GM18951 (cell line): Measurements from ENCODE around the gene CFAP73.
"Not testable (repeated sequence)": the region's sequence is repeated elsewhere in the genome, so short reads cannot be mapped to it uniquely, and the experiment has no call there.

ENCODE experiments used
- POLR2A ChIP-seq: IDR thresholded peaks from 4 replicates; pipeline ENCODE4 v1.6.1; 2011; ENCODE audit warnings: mild to moderate bottlenecking; ENCODE audit not compliant: insufficient read length, insufficient read depth; ENCODE audit errors: extremely low read depth
- in situ Hi-C: fragments of 300-500 bp; cut with MboI; formaldehyde crosslinking; loops from one replicate; pipeline ENCODE4 v1.12.0; 2022; ENCODE audit warnings: low sequenced_read_pairs, mixed read lengths, inconsistent platforms; ENCODE audit not compliant: unreplicated experiment

Gene CFAP73

DNA sequence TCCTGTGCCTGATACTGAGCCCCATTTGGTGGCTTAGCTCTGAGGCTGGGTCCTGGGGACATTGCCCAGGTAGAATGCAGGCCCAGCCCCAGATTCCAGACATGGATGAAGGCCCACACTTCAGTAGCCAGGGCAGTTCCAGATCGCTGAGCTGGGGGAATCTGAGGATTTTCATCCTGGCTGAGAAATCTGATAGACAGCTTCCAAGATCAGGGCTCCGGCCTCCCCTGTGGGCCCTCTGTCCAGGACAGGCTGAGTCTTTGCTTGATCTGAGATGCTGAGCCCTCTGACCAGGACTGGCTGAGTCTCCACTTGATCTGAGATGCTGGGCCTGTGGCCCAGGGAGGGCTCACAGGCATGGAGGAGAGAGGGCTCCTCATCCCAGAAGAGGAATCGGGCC is 10.7 kb upstream of the CFAP73 start:
- no peak for TF ChIP-seq POLR2A
- in situ Hi-C loops: no loop called here

DNA sequence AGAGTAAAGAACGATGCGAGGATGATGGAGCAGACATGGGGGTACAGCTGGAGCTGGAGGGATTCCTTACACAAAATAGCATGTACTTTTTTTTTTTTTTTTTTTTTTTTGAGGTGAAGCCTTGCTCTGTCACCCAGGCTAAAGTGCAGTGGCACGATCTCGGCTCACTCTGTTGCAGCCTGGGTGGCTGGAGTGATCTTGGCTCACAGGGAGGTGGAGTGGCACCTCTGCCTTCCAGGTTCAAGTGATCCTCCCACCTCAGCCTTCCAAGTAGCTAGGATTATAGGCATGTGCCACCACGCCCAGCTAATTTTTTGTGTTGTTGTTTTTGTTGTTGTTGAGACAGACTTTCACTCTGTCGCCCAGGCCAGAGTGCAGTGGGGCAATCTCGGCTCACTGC is 8.8 kb upstream of the CFAP73 start:
- no peak for TF ChIP-seq POLR2A
- in situ Hi-C loops: no loop called here

DNA sequence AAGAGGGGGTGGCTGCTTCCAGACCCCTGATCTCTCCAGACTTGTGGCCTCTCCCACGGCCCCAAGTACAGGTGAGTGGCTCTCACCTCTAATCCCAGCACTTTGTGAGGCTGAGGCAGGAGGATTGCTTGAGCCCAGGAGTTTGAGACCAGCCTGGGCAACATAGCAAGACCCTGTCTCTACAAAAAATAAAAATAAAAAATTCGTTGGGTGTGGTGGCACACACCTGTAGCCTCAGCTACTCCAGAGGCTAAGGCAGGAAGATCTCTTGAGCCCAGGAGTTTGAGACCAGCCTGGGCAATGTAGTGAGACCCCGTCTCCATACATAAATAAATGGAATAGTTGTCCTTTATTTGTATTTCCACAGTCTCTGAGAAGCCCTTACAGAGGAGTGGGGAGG is 7.8 kb upstream of the CFAP73 start:
- in situ Hi-C loops: not testable (repeated sequence)

DNA sequence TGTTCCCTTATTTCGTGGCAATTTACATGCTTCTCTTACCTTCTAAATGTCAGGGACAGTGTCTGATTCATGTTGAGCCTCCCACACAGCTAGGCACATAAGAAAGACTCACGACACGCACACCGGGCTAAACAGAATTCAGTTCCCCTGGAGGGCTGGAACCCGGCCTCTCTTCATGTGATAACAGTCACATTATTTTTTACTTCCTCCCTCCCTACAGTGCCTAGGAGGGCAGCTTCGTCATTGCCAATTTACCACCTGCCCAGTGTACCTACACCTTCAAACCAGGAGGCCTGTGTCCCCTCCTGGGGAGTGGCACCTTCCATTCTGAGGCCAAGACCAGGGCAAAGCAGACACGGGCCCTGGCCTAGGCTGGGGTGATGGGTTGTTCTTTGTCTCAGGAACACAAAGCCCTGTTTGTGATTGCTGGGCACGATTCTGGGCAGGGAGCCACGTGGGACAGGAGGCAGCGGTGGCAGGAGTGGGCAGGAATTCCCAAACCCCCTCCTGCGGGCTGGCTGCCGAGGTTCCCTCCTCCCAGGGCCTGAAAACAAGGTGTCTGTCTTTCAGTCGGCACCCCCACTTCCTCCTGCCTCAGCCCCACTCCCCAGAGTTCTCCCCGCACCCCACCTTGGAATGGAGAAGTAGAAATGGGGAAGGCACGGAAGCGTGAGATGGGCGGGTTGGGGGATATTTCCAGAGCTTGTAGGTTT is 7.2 kb upstream of the CFAP73 start:
- in situ Hi-C loops: no loop called here
- no peak for TF ChIP-seq POLR2A

GRCh38 chr12:113142886-113143332 is 6.6 kb upstream of the CFAP73 start:
- no peak for TF ChIP-seq POLR2A
- in situ Hi-C loops: no loop called here

- no peak for TF ChIP-seq POLR2A
- in situ Hi-C loops: no loop called here
These were observed 5.6 kb upstream of the CFAP73 start for GRCh38 chr12:113143959-113144358.

DNA sequence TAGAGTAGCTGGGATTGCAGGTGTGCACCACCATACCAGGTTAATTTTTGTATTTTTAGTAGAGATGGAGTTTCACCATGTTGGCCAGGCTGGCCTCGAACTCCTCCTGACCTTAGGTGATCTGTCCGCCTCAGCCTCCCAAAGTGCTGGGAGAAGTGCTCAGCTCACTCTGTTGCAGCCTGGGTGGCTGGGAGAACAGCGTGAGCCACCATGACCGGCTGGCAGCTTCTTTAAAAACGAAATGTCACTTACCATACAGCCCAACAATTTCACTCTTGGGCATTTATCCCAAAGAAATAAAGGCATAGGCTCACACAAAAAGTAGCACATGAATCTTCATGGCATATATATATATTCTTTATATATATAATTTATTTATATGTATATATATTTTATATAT is 4.7 kb upstream of the CFAP73 start:
- in situ Hi-C loops: no loop called here
- no peak for TF ChIP-seq POLR2A

- in situ Hi-C loops: no loop called here
- no peak for TF ChIP-seq POLR2A
These were observed 3.6 kb upstream of the CFAP73 start for GRCh38 chr12:113145720-113146551.

- in situ Hi-C loops: no loop called here
- no peak for TF ChIP-seq POLR2A
These were observed 2.5 kb upstream of the CFAP73 start for GRCh38 chr12:113146999-113147398.

- no peak for TF ChIP-seq POLR2A
- in situ Hi-C loops: no loop called here
These were observed 2.1 kb downstream of the CFAP73 start for GRCh38 chr12:113151655-113152054.

GRCh38 chr12:113152196-113152834 is 2.8 kb downstream of the CFAP73 start:
- in situ Hi-C loops: no loop called here

GRCh38 chr12:113152835-113153814 is 3.6 kb downstream of the CFAP73 start:
- in situ Hi-C loops: no loop called here
- TF ChIP-seq POLR2A: no peak

More at GRCh38 chr12:113152196-113152834, 2.8 kb downstream of the CFAP73 start:
- no peak for TF ChIP-seq POLR2A

DNA sequence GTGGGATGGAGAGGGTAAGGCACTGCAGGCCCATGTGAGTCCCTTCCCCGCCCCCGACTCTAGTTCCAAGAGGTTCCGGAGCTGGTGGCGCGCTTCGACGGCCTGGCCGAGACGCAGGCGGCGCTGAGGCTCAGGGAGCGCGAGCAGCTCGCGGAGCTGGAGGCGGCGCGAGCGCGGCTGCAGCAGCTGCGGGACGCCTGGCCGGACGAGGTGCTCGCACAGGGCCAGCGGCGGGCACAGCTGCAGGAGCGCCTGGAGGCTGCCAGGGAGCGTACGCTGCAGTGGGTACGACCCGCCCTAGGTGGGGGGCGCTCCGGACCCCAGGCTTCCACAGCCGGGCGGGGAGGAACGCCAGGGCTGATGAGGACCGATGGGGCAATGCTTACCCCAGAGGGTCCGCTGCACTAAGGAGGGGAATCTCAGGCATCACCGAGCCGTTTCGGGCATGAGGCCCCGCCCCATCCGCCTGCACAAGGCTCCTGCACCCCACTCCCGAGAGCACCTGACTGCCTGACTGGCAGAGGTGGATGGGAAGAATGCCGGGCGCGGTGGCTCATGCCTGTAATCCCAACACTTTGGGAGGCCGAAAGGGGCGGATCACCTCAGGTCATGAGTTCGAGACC is 4.9 kb downstream of the CFAP73 start:
- TF ChIP-seq POLR2A: no peak
- in situ Hi-C loops: no loop called here
